ENCODE data around the gene TMEM115.

TMEM115 gene

GRCh38 chr3:50330330-50330729, 29.0 kb downstream of the TMEM115 start:
- DNase-seq, result no peak

DNA sequence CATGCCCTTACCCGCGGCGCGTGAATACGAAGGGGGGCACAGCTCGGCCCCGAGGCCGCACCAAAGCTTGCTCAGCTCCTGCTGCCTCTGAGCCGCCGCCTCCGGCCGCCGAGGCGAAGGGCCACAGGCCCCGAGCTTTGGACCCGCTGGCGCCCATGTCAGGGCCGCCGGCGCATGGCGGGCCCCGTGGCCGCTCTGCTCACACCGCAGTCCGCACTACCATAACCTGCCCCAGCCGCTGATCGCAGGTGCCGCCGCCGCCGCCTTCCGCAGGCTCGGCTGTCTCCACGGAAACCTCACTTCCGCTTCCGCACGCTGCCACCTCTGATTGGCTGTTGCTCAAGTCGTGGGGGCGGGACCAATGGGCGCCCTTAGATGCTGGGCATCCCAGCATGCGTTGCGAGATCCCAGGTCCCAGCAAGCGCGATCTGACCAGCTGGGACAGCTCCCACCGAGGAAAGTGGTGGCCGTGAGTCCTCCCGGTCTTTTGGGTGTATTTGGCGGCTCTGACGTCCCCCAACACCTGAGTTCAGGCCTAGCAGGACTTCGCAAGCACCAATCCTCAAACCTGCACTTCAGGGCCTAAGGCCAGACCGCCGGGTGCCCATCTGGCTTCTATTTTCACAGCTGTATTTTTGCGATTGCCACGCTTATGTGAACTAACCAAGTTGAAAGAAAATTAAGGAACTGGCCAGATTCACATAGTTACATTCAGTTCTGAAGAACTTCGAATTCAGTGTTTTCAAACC, 31.2 kb downstream of the TMEM115 start, which contains the start of gene TUSC2:
TSS of gene TUSC2 (minus strand) at position 281 of the 749 bp plus-strand sequence. CDS start at position 157, 124 bp downstream.
- peak; percentile 54 for DNase-seq

DNA sequence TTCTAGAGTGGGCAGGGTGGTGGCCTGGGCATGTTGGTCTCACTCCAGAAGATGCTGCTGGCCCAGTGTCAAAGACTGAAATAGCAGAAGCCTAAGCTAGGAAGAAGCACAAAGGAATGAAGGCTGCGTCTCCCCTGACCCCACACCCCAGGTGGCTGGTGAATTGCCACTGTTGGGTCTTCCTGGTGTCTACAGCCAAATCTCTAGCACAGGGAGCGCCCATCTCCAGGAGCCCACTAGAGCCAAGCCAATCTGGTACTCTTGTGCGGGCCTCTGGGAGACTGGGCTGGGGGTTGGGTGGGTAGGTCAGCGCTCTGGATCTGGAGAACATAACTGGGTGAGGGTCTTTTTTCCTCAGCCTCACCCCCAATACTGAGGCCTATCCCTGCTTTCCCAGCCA, 32.2 kb downstream of the TMEM115 start:
- DNase-seq, result no peak

- no peak for DNase-seq
These were observed 33.2 kb downstream of the TMEM115 start for GRCh38 chr3:50326182-50326541.

DNA sequence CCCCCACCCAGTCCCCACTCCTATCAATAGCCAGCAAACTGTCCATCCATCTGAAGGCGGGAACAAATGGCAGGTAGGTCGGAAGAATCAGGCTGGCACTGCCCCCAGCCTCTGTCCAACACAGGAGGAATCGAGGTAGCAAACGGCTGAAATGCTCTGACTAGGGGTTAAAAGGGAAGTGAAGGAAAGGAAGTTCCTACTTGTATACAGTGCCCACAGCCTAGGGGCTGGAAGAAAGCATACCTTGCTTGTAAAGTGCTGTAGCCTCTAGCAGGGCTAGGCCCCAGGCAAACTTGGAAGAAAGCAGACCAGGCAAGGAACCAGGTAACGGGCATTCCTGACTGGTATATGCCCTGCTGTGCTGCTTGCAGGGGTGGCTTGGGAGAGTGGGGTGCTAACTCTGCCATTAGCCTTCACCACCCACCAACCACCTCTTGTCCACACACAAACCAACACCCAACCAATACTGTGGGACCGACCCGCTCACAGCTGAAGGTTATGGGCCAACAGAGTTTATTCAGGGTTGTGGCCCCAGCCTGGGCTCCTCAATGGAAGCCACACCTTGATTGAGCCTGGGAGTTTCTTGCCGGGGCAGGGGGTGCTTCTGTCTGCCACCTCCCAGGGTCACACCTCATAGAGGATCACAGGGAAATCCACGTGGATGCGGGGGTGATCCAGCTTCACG, 33.7 kb downstream of the TMEM115 start:
- no peak for DNase-seq

DNA sequence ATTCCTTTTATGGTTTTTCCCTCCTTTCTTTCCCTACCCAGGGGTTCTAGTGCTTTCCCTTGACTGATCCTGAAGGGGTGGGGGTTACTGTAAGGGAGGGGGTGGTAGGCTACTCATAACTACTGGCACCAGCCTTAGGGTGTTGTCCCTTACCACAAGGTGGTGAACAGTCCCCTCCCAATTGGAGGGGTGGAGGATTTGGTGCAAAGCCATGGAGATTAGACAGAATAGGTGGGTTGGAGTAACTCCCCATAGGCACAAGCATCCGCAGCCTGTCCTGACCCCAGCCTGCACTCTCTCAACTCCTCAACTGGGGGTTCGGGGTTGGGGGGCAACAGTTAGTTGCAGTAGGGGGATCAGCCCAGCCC, 34.2 kb downstream of the TMEM115 start:
- DNase-seq, result no peak

DNA sequence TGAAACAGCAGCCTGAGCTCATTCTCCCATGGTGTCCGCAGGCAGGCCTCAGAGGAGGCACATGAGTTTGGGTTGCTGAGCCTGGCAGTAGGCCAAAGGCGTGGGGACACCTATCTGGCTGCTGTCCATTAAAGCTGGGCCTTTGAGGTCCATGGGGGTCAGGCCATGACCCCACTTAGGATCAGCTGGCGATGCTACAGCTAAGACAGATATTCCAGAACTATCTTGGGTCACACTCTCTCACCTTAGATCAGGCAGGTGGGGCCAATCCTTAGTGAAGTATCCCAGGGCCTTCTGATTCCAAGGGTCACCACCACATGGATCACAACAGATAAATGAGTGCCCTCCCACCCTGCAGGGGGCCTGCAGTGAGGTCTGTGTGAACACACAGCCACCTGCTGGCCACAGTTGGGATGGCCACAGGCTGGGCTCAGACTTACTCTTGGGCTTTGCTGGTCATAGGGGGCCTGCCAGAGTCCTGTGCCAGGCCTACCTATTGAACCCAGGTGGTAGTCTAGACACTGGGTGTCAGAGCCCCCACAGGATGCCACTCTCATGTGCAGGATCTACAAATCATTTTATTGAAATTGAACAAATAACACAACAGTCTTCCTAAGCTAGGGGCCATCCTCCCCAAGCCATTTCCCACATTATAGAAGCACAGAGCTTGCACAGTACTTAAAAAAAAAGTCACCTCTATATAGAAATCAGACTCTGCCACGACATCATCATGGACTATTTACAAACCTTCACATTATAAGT, 34.8 kb downstream of the TMEM115 start:
- no peak for DNase-seq

- no peak for DNase-seq
These were observed 35.6 kb downstream of the TMEM115 start for GRCh38 chr3:50323614-50324199.

DNA sequence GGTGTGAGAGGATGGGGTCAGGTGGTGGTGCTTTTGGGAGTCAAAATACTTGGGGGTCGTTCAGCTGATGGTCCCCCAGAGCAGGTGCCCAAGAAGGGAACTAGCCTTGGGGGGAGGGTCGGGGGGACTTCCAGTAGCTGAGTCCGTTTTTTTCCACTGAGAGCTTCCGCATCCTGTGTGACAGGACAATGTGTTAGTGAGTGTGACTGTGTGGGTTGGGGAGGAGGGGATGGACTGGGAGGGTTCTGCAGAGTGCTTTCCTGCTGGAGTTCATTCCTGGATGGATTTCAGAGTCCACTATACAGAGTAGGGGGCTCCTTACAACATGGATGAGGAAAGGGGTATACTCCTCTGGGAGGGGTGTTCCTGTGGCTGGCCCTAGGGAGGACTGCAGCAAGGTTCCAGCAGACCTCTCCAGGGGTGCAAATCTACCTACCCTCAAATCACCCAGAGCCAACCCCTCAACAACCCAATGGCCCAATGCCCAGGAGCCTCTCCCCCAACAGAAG, 36.2 kb downstream of the TMEM115 start:
- DNase-seq, result no peak

GRCh38 chr3:50322386-50323091, 36.8 kb downstream of the TMEM115 start, which contains the start of gene HYAL2:
Gene HYAL2, minus strand, starts transcription at chr3:50322745. Its CDS starts 2,256 bp downstream, at chr3:50320489.
- DNase-seq, result no peak

DNA sequence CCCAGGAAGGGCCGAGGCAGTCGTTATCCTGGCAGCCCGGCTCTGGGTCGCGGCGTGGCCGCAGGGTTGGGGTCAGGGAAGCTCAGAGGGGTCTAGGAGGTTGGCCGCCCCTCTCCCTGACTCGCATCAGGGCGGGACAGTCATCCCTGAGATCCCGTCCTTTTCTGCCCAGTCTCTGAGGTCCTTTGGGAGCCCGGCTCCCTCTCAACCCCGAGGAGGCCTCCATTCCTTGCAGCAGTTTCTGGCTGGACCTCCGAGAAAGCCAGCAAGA, 37.3 kb downstream of the TMEM115 start:
- DNase-seq, result no peak

GRCh38 chr3:50321336-50322114, 37.8 kb downstream of the TMEM115 start:
- no peak for DNase-seq

DNA sequence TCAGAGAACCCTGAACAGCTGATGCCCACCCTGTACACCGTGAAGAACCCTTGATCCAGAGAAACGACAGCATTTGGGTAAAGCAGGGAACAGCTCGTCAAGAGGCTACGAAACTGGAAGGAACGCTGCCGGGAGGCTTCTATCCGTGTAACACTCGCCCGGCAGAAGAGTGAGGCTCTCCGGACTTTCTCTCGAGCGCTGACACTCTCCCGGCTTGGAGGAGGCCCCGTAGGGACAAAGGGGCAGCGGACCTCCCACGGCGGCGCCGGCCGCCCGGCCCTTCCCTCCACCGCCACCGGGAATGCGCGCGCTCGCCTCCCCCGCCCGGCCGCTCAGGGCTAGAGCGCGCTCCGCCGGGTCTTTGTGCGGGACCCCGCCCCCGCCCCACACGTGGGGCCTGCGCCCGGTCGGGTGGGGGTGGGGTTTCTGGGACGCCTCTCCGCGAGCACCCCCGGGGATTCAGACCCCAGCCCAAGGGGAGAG, 38.4 kb downstream of the TMEM115 start:
- no peak for DNase-seq

DNA sequence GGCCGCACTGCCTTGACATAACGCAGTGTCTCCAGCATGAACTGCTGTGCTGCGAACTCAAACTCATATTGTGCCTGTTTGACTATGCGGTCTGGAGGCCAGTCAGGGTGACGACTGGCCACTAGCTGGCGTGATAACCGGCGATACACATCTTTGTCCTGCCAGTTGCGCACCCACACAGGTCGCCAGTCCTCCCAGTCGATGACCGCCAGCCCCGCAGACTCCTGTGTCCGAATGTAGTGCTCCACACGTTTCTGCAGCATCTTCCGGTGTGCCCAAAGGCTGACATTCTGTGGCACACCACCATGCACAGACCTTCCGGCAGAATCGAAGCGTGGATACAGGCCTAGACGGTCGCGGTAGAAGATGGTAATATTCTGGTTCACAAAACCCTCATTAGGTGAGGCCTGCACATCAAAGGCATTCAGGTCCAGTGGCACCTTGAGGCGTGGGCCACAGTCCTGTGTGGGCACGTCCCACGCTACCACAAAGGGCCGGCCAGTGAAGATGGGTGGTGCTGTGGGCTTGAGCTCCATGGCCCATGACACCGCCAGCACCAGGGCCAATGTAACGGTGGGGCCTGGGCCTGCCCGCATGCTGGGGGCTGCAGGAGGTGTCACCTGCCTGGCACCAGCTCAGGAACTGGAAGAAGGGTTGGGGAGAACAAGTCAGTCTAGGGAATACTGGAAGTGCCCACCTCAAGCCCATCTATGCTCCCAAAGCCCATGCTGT, 39.3 kb downstream of the TMEM115 start:
- DNase-seq, result no peak

- no peak for DNase-seq
These were observed 40.0 kb downstream of the TMEM115 start for GRCh38 chr3:50319181-50319893.

DNA sequence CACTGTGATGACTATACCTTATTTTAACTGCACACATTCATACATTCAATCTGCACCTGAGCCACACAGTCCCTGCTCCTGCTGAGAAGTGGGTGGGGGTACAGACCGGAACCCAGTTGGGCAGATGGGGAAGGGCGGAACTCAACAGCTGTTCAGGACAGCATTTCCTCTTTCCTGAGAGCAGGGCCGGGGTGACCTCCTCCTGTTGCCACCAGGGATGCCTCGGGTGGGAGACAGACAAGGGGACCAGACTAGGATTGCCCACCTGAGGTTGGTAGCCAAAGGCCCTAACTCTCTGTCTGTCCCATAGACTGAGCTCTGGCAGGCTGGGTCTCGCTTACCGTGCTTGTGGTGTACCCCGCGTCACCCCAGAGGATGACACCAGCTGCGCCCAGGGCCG, 40.7 kb downstream of the TMEM115 start:
- DNase-seq, result no peak

DNA sequence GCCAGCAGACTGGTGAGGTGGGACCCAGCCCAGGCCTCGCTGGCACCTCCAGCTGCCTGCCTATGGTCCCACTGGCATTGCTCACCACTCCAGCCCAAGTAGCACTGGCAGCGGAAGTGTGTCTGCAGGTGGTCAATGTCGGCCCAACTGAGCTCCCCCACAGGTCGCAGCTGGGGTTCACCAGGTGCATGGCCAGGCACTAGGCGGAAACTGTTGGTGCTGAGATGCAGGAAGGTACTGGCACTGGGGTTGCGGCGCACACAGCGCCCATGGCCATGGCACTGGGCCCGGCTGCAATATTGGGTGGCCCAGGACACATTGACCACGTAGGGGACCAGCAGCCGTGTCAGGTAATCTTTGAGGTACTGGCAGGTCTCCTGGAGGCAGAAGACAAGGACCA, 41.2 kb downstream of the TMEM115 start:
- no peak for DNase-seq

- no peak for DNase-seq
These were observed 42.0 kb downstream of the TMEM115 start for GRCh38 chr3:50317300-50317699.

GRCh38 chr3:50316657-50317242, 42.6 kb downstream of the TMEM115 start:
- DNase-seq, result no peak

- no peak for DNase-seq
These were observed 44.5 kb downstream of the TMEM115 start for GRCh38 chr3:50314816-50315215.
